ENCODE data around the gene MAP2.

Gene MAP2

DNA sequence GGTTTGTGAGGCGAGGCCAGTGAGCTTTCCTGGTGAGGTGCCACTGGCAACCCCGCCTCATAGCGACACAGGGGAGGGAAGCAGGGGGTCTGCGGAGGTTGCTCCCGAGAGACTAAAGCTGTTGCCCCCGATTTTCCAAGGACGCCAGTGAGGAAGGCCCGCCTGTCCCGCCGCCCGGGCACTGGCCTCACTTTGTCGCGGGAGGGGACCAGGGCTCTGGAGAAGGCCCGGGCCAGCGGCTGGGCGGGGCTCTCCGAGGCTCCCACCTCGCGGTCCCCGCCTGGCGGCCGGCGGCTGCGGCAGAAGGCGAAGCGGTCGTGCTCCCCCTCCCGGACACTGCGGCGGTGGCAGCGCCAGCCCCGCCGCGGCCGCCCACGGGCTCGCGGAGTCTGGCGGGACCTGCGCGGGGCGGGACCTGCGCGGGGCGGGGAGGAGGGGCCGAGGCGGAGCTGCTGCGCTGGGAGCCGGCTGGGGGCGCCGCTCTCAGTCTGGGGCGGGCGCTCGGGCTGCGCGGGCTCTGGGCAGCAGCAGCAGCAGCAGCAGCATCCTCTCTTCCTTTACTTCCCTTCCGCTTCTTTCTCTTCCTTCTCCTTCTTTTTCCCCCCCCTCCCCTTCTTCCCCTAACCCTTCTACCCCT lies at the start of gene MAP2:
Gene MAP2, plus strand, starts transcription at position 486 of the 637 bp plus-strand sequence. CDS start 229,124 bp downstream, outside the sequence.
- DNase-seq (ENCODE audit: low read depth in 2 of 2), result peak in 1 of 2 donors; percentile 24

DNA sequence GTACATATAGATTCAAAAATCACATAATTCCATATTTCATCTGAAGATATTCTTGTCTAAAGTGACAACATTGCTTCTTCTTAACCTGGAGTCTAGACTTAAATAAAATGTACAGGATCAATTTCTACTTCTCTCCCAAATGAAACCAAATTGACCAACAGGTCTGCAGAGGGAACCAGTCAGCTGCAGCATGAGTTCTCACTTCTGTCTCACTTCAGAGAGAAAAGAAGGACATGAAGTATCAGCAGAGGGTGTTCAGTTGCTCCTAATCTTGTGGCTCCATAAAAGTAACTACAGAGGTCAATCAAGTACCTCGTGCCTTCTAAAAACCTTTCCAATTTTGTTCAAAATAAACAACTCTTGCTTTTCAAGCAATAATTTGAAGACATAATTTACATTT lies 47.2 kb upstream of the MAP2 start:
- DNase-seq (ENCODE audit: low read depth in 2 of 2), result no peak

- DNase-seq (ENCODE audit: low read depth in 2 of 2), result no peak
Observed at GRCh38 chr2:209380293-209380692, 43.6 kb upstream of the MAP2 start.

GRCh38 chr2:209381091-209381490 lies 42.8 kb upstream of the MAP2 start:
- DNase-seq (ENCODE audit: low read depth in 2 of 2), result no peak

GRCh38 chr2:209382775-209383174 lies 41.1 kb upstream of the MAP2 start:
- no peak for DNase-seq (ENCODE audit: low read depth in 2 of 2)

DNA sequence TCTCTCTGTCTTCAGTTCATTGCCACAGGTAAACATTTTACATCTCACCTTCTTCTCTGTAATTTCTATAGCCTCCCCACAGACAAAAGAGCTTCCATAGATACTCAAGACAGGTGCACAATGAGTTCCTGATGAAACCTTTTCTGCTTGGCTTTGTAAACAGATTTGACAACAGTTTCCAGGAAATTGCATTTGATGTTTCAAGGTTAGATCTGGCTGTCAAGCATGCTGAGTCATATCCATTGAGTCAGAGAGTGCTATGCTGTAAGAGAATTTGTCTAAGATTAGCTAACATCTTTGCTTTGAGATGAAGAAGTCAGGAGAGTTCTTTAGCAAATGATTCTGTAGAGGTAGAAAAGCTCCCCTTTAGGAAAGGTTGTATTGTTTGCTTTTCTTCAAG lies 40.6 kb upstream of the MAP2 start:
- DNase-seq (ENCODE audit: low read depth in 2 of 2), result no peak

- DNase-seq (ENCODE audit: low read depth in 2 of 2), result no peak
Observed at GRCh38 chr2:209387389-209387788, 36.5 kb upstream of the MAP2 start.

GRCh38 chr2:209388446-209389037 lies 35.3 kb upstream of the MAP2 start:
- no peak for DNase-seq (ENCODE audit: low read depth in 2 of 2)

DNA sequence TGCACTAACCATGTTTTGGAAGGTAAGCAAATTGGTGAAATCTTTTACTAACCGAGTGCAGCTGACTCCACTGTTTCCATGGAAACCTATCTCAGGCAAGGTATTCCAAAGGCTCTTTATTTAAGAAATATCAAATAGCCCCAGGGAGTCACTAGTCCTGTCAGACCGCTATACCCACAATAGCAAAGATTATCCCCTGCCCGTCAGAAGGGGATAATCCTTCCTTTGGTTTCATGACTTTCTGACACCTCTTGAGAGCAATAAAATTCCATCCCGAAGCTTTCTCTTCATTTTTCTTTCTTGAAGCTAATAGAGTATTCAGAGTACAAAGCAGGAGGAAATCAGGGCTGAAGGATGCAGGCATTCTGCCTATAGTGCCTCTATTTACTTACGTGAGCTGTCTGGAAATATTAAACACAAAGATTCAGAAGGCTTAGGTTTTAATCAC lies 34.7 kb upstream of the MAP2 start:
- no peak for DNase-seq (ENCODE audit: low read depth in 2 of 2)

- no peak for DNase-seq (ENCODE audit: low read depth in 2 of 2)
Observed at GRCh38 chr2:209390839-209391238, 33.0 kb upstream of the MAP2 start.

GRCh38 chr2:209391776-209392401 lies 32.0 kb upstream of the MAP2 start:
- DNase-seq (ENCODE audit: low read depth in 2 of 2), result no peak

- no peak for DNase-seq (ENCODE audit: low read depth in 2 of 2)
Observed at GRCh38 chr2:209395229-209395628, 28.6 kb upstream of the MAP2 start.

GRCh38 chr2:209395652-209396051 lies 28.2 kb upstream of the MAP2 start:
- no peak for DNase-seq (ENCODE audit: low read depth in 2 of 2)

DNA sequence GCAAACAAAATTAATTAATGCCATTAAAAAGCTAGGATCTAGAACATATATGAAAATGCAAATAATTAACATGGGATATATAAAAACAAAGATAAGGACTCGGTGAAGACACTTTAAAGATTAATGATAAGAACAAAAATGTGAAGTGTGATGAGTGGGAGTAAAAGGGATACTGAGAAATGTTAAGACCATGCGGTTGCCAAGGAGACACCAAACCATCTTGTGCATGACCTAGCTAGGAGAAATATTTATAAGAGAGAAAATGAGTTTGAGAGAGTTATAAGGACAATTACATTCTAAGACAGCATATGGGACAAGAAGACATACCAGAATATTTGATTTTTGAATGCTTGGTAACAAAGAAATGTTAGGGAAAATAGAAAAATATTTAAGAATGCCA lies 25.4 kb upstream of the MAP2 start:
- no peak for DNase-seq (ENCODE audit: low read depth in 2 of 2)

DNA sequence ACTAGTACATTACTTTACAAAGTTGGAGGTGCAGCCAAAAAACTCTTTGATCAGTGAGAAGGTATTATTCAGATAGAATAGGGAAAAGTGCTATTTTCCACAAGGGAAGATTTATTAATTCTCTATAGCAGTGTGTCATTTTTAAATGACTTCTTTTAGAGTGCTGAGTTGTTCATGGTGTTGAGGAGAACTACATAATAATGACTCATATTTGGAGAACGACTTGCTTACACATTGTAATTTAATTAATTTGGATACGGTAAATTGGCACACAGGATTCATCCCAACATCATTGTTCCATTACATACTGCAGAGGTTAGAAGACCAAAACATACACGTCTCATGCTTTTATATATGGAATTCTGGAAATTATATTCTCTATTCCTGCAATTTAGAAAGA lies 22.1 kb upstream of the MAP2 start:
- DNase-seq (ENCODE audit: low read depth in 2 of 2), result no peak

DNA sequence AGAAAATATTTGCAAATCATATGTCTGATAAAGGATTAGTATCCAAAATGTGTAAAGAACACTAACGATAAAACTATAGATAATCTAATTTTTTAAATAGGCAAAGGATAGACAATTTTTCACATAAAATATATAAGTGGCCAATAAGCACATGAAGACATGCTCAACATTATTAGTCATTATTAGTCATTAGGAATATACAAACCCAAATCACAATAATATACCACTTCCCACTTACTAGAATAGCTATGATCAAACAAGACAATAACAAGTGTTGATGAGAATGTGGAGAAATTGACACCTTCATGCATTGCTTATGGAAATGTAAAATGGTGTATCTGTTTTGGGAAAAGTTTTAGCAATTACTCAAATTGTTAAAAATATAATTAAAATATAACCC lies 12.6 kb upstream of the MAP2 start:
- no peak for DNase-seq (ENCODE audit: low read depth in 2 of 2)

DNA sequence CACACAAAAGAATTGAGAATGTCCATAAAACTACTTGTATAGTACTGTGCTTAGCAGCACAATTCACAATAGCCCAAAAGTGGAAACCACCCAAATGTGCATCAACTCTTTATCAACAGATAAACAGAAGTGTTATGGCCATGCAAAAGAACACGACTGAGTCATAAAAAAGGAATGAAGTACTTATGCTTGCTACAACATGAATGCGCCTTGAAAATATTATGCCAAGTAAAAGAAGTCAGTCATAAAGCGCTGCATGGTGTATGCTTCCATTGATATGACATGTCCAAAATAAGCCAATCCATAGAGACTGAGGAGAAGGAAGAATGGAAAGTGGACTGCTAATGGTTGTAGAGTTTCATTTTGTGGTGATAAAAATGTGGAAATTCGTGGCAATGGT lies 12.1 kb upstream of the MAP2 start:
- DNase-seq (ENCODE audit: low read depth in 2 of 2), result no peak

DNA sequence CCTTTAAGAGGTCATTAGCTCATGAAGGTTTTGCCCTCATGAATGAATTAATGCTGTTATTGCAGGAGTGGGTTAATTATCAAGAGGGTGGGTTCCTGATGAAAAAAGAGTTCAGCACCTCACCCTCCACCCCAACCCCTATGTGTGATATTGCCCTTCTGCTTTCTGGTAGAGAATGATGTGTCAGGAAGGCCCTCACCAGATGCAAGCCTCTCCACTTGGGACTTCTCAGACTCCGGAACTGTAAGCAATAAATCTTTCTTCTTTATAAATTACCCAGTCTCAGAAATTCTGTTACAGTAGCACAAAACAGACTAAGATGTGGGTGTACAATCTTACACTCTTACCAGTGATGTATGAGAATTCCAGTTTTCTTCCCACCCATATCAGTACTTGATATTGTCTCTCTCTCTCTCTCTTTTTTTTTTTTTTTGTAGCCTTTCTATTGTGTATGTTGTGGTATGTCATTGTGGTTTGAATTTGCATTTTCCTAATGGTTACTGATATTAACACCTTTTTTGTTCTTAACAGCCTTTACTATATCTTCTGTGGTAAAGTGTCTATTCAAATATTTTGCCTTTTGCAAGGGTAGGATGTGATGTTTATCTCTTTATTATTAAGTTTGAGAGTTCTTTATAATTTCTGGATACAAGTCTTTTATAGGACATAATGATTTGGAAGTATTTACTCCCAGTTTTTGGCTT lies 10.4 kb upstream of the MAP2 start:
- DNase-seq (ENCODE audit: low read depth in 2 of 2), result no peak

DNA sequence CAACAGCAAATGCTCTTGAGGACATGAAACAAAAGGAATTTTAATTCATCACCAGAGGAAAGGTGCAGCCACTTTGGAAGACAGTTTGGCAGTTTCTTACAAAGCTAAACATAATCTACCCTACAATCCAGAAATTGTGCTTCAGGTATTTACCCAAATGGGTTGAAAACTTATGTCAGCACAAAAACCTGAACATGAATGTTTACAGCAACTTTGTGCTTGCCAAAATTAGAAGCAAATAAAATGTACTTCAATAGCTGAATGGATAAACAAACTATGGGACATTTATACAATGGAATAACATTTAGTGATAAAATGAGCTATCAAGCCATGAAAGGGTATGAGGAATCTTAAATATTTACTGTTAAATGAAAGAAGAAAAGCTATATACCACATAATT lies 6.9 kb upstream of the MAP2 start:
- no peak for DNase-seq (ENCODE audit: low read depth in 2 of 2)

DNA sequence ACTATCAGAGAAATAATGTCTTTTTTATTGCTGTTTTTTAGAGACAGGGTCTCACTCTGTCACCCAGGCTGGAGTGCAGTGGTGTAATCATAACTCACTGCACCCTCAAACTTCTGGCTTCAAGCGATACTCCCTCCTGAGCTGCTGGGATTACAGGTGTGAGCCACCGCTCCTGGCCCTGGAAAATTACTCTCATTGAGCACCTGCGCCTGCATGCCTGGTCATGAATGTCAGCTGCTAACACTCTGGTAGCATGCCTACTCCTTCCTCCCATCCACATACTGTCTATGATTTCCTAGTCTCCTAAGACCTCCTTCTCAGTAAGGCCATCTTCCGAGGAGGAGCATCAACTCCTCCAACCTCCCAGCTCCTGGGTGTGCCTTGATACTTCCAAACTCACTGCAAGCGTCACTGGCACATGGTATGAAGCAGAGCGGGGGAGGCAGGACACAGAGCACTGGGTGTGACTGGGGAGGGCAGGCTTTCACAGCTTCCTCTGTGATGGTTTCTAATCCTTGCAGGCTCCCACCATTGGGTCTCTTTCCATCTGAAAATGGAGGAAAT lies 1.6 kb upstream of the MAP2 start:
- no peak for DNase-seq (ENCODE audit: low read depth in 2 of 2)

- no peak for DNase-seq (ENCODE audit: low read depth in 2 of 2)
Observed at GRCh38 chr2:209424199-209424701, 403 bp downstream of the MAP2 start.

- DNase-seq (ENCODE audit: low read depth in 2 of 2), result no peak
Observed at GRCh38 chr2:209424781-209425470, 1.1 kb downstream of the MAP2 start.
